GM12892 (cell line): ENCODE measurements around the gene TMEM18.

Experiments used
- POLR2A ChIP-seq: IDR thresholded peaks from 2 replicates; pipeline ENCODE4 v1.6.1; 2011; ENCODE audit warnings: low read depth, low read length, control low read depth
- POLR2AphosphoS5 ChIP-seq: IDR thresholded peaks from 2 replicates; pipeline ENCODE4 v1.6.1; 2011; ENCODE audit warnings: low read depth, low read length, control low read depth
- TAF1 ChIP-seq: IDR thresholded peaks from 2 replicates; pipeline ENCODE4 v1.6.1; 2011; ENCODE audit warnings: low read depth, mild to moderate bottlenecking, control low read depth, low read length, borderline replicate concordance

GRCh38 chr2:709138-709765 is 32.0 kb upstream of the TMEM18 start:
- TF ChIP-seq POLR2A (no peak), TAF1 (no peak), POLR2AphosphoS5 (no peak)
